Osteocyte (in vitro differentiated cells): Measurements from ENCODE around the gene TGFB3. TPM values are rescaled to one million over a fixed set of nuclear protein-coding genes. Genes with fewer than 3 reads are reported as not detected.
"Not testable (repeated sequence)": the region's sequence is repeated elsewhere in the genome, so short reads cannot be mapped to it uniquely, and the experiment has no call there.

Experiments
- DNase-seq: peaks from one replicate; pipeline ENCODE4 v3.0.0; 2021; ENCODE audit warnings: mixed read lengths; ENCODE audit not compliant: unreplicated experiment; ENCODE audit errors: extremely low spot score
- H3K27ac Mint-ChIP-seq: one replicate; pipeline ENCODE4 v1.8.0; 2021; ENCODE audit warnings: mild to moderate bottlenecking, mixed read lengths; ENCODE audit not compliant: unreplicated experiment
- H3K27me3 Mint-ChIP-seq: one replicate; pipeline ENCODE4 v1.8.0; 2021; ENCODE audit warnings: mixed read lengths; ENCODE audit not compliant: unreplicated experiment
- H3K36me3 Mint-ChIP-seq: one replicate; pipeline ENCODE4 v1.8.0; 2021; ENCODE audit warnings: mixed read lengths; ENCODE audit not compliant: unreplicated experiment
- H3K4me1 Mint-ChIP-seq: one replicate; pipeline ENCODE4 v1.8.0; 2021; ENCODE audit warnings: mixed read lengths; ENCODE audit not compliant: unreplicated experiment
- H3K4me3 Mint-ChIP-seq: one replicate; pipeline ENCODE4 v1.8.0; 2021; ENCODE audit warnings: mild to moderate bottlenecking, moderate library complexity, mixed read lengths; ENCODE audit not compliant: unreplicated experiment
- H3K9me3 Mint-ChIP-seq: one replicate; pipeline ENCODE4 v1.8.0; 2021; ENCODE audit warnings: mixed read lengths; ENCODE audit not compliant: unreplicated experiment
- CTCF ChIP-seq: fragments of 200-600 bp; sonication (generic); IDR thresholded peaks from 2 replicates; pipeline ENCODE4 v1.5.0; 2021; ENCODE audit warnings: antibody characterized with exemption, mild to moderate bottlenecking, moderate library complexity
- total RNA-seq: library from RNA; stranded (reverse); gene quantifications from 2 replicates; pipeline ENCODE4 v1.2.1, GENCODE V29; 2021

Gene TGFB3
- total RNA-seq, 1 donor from 2014 or later = 176 TPM

DNA sequence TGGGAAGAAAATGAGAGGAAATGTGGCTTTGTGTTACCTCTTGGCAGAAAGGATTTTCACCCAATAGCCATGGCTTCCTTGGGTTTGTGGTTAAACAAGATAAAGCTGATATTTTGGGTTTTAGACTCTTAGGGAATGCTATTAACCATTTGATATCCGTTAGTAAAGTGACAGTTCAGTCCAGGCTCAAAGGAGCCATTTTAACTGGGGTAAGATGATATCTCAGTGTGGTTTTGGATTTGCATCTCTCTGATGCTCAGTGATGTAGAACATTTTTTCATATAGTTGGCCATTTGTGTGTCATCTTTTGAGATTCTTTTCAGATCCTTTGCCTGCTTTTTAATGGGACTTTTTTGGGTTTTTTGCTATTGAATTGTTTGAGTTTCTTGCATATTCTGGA lies 33.9 kb upstream of the TGFB3 start:
- Mint-ChIP-seq H3K36me3 (peaks cover 86% of the 10 kb centered on the region), H3K4me1 (peaks cover 2% of the 10 kb centered on the region), H3K9me3 (peaks cover 28% of the 10 kb centered on the region), H3K27ac (no peak overlapping the region), H3K4me3 (no peak overlapping the region), H3K27me3 (no peaks in the 10 kb centered on the region)
- no peak for DNase-seq
- TF ChIP-seq CTCF = no peak

GRCh38 chr14:76015191-76015590 lies 33.4 kb upstream of the TGFB3 start:
- Mint-ChIP-seq H3K27me3 (no peaks in the 10 kb centered on the region), H3K4me1 (peaks cover 2% of the 10 kb centered on the region), H3K36me3 (peaks cover 83% of the 10 kb centered on the region), H3K27ac (no peak overlapping the region), H3K9me3 (peaks cover 24% of the 10 kb centered on the region), H3K4me3 (no peak overlapping the region)
- no peak for DNase-seq
- TF ChIP-seq CTCF = no peak

- no peak overlapping the region for H3K4me3 Mint-ChIP-seq
- H3K9me3 Mint-ChIP-seq = peaks cover under 1% of the 10 kb centered on the region
- peaks cover 2% of the 10 kb centered on the region for H3K4me1 Mint-ChIP-seq
- peaks cover 61% of the 10 kb centered on the region for H3K36me3 Mint-ChIP-seq
- H3K27ac Mint-ChIP-seq = no peak overlapping the region
- no peak for TF ChIP-seq CTCF
- no peaks in the 10 kb centered on the region for H3K27me3 Mint-ChIP-seq
- no peak for DNase-seq
Observed at GRCh38 chr14:76012354-76012753, 30.6 kb upstream of the TGFB3 start.

DNA sequence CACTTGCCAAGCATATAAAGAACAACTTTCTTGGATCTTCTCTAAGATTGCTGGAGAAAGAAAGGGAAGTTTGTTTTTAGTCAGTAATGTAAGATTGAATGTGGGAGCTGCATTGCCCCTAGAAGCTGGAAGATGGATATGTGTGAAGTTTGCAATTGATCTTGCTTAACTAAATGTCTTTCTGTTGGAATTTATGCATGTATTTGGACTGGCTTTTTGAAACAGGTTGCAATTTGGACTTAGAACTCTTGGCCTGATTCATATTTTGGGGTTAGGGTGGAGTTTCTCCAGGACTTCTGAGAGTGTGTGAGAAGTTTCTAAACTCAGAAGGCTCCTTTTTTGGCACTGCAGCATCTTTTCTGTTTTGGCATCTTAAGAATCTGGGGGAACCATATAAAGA lies 30.1 kb upstream of the TGFB3 start:
- Mint-ChIP-seq H3K9me3 (no peaks in the 10 kb centered on the region), H3K36me3 (peaks cover 61% of the 10 kb centered on the region)

GRCh38 chr14:76009627-76010026 lies 27.8 kb upstream of the TGFB3 start:
- H3K4me1 Mint-ChIP-seq, DNase-seq, H3K9me3 Mint-ChIP-seq, H3K27me3 Mint-ChIP-seq, H3K4me3 Mint-ChIP-seq, H3K27ac Mint-ChIP-seq: not testable (repeated sequence)
- peaks cover 60% of the 10 kb centered on the region for H3K36me3 Mint-ChIP-seq

More for the DNA sequence above, 30.1 kb upstream of the TGFB3 start:
- peaks cover 2% of the 10 kb centered on the region for H3K4me1 Mint-ChIP-seq
- no peak for DNase-seq
- H3K27ac Mint-ChIP-seq = no peak overlapping the region
- no peak for TF ChIP-seq CTCF
- H3K4me3 Mint-ChIP-seq = no peak overlapping the region
- H3K27me3 Mint-ChIP-seq = no peaks in the 10 kb centered on the region

DNA sequence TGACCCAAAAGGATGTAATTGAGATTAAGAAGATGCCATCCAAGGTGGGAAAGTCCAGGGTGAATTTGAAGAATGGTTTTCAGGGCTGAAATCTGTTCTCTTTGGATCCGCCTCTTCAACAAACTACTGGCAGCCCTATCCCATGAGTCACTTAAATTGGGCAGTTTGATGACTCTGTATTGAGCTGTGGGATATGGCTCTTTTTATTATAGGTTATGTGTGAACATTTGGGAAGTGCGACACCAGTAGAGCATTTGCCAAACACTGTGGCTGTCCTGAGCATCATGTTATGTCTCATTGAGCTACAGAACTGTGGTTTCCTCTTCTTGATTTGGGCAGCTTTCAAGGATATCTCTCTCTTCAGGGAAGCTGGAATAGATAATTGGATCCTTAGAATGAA lies 26.1 kb upstream of the TGFB3 start:
- DNase-seq = no peak
- Mint-ChIP-seq H3K4me3 (no peak overlapping the region), H3K9me3 (peaks cover 12% of the 10 kb centered on the region), H3K36me3 (peaks cover 56% of the 10 kb centered on the region), H3K27me3 (no peaks in the 10 kb centered on the region), H3K27ac (no peak overlapping the region), H3K4me1 (peaks cover 2% of the 10 kb centered on the region)
- TF ChIP-seq CTCF = no peak
